Astrocyte (in vitro differentiated cells and primary cell): ENCODE data around the gene DIP2C.

Experiments
- EZH2 ChIP-seq: IDR thresholded peaks from 2 replicates; pipeline ENCODE4 v1.6.1; 2012; ENCODE audit warnings: mild to moderate bottlenecking, low read length, inconsistent platforms; ENCODE audit not compliant: insufficient read depth
- TF ChIP-seq, protein P1 (sequence below): IDR thresholded peaks from 2 replicates; pipeline ENCODE4 v1.5.1; 2011; ENCODE audit warnings: low read depth, mild to moderate bottlenecking, inconsistent platforms, low read length, moderate library complexity; ENCODE audit not compliant: insufficient read depth

DNA sequence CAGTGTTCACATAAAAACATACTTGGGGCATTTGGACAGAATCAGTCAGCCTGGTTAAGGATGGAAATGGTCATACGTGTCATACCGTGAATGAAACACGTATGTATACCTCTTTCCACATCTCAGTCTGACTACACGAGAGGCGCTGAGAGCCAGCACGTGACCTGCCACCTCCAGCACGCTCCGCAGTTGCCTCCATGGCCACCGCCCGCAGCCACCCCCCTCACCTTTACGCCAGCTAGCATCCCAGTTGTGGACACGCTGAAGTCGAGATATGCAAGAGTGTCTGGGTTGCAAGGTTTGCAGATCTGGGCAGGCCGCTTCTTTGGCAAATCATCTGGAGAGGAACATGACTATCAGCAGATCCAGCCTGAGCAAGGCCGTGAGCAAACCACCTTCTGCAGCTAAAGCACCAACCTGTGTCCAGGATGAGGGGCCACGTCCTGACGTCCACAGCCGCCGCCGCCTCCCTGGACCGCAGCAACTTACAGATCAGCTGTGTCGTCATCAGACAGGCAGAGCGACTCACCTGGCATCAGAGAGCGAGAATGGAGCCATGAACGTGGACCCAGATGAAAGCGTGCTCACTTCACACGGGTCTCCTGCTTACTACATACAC lies 344.8 kb downstream of the DIP2C start:
- no peak for TF ChIP-seq EZH2
- TF ChIP-seq, protein P1, sequence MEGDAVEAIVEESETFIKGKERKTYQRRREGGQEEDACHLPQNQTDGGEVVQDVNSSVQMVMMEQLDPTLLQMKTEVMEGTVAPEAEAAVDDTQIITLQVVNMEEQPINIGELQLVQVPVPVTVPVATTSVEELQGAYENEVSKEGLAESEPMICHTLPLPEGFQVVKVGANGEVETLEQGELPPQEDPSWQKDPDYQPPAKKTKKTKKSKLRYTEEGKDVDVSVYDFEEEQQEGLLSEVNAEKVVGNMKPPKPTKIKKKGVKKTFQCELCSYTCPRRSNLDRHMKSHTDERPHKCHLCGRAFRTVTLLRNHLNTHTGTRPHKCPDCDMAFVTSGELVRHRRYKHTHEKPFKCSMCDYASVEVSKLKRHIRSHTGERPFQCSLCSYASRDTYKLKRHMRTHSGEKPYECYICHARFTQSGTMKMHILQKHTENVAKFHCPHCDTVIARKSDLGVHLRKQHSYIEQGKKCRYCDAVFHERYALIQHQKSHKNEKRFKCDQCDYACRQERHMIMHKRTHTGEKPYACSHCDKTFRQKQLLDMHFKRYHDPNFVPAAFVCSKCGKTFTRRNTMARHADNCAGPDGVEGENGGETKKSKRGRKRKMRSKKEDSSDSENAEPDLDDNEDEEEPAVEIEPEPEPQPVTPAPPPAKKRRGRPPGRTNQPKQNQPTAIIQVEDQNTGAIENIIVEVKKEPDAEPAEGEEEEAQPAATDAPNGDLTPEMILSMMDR: no peak
